Endothelial cell of hepatic sinusoid (primary cell): Measurements from ENCODE around the gene KCNQ1.

Experiments used
- in situ Hi-C: cut with HindIII; loops from 2 replicates; pipeline ENCODE4 v1.10.0; 2017; ENCODE audit warnings: low sequenced_read_pairs

Gene KCNQ1

GRCh38 chr11:2898366-2899079, 453.7 kb downstream of the KCNQ1 start:
- in situ Hi-C loops = no loop called here
